Activated naive CD8-positive, alpha-beta T cell treated with anti-CD3 and anti-CD28 coated beads, Interleukin-2, amount 10 ng/mL, durations not matched to agents 7 days and 5 days (primary cell): Measurements from ENCODE around the gene NUP214. TPM values are rescaled to one million over a fixed set of nuclear protein-coding genes. Genes with fewer than 3 reads are reported as not detected.
A peak's percentile ranks its signal among the peaks of the same experiment; 100 is the strongest.
"Not testable (repeated sequence)": the region's sequence is repeated elsewhere in the genome, so short reads cannot be mapped to it uniquely, and the experiment has no call there.

Source experiments
- ATAC-seq: fragments of 150-1000 bp; cut with Tn5 transposase; one replicate; pipeline ENCODE4 v1.10.0; 2021; ENCODE audit warnings: low read depth, moderate library complexity
- POLR2A ChIA-PET: fragments of 350-600 bp; sonication (Branson Sonifier 250); formaldehyde crosslinking; loops from one replicate; lab custom pipeline; 2021; ENCODE audit warnings: antibody characterized with exemption; lab: Charles Lee
- DNase-seq: peaks from one replicate; pipeline ENCODE4 v3.0.0; 2021
- H3K27ac Mint-ChIP-seq: one replicate; pipeline ENCODE4 v1.8.0; 2022; ENCODE audit warnings: mild to moderate bottlenecking, mixed read lengths
- H3K27me3 Mint-ChIP-seq: one replicate; pipeline ENCODE4 v1.8.0; 2022; ENCODE audit warnings: mild to moderate bottlenecking, moderate library complexity, mixed read lengths
- H3K36me3 Mint-ChIP-seq: one replicate; pipeline ENCODE4 v1.8.0; 2021; ENCODE audit warnings: mild to moderate bottlenecking, mixed read lengths
- H3K4me1 Mint-ChIP-seq: one replicate; pipeline ENCODE4 v1.8.0; 2021; ENCODE audit warnings: mixed read lengths
- H3K4me3 Mint-ChIP-seq: one replicate; pipeline ENCODE4 v1.8.0; 2022; ENCODE audit warnings: mild to moderate bottlenecking, moderate library complexity, mixed read lengths
- H3K9me3 Mint-ChIP-seq: one replicate; pipeline ENCODE4 v1.8.0; 2021; ENCODE audit warnings: mixed read lengths
- total RNA-seq, 2 experiments: library from RNA; stranded (reverse); gene quantifications; one replicate each; pipeline ENCODE4 v1.2.3, GENCODE V29; 2021

Gene NUP214
- total RNA-seq, 2 experiments from 2014 or later = 69.4 to 73.9 TPM

GRCh38 chr9:131206495-131206894, 81.1 kb downstream of the NUP214 start:
- Mint-ChIP-seq H3K36me3 (peaks cover 53% of the 10 kb centered on the region), H3K9me3 (peaks cover 5% of the 10 kb centered on the region), H3K4me3 (no peak overlapping the region), H3K27me3 (no peaks in the 10 kb centered on the region), H3K27ac (no peak overlapping the region), H3K4me1 (no peaks in the 10 kb centered on the region)
- ATAC-seq (no peak), DNase-seq (no peak)
- POLR2A ChIA-PET = no interaction called here

DNA sequence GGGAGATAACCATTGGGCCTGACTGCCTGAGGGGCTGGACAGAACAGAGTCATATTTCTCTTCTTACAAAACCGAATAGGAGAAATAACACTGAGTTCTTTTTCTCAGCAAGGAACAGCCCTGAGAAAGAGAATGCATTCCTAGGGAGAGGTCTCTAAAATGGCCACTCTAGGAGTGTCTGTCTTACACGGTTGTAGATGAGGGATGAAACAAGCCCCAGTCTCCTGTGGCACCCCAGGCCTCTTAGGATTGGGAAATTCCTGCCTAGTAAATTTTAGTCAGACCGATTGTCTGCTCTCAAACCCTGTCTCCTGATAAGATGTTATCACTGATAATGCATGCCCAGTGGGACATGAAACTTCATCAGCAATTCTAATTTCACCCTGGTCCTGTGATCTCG, 86.5 kb downstream of the NUP214 start:
- H3K4me1 Mint-ChIP-seq, DNase-seq, H3K27ac Mint-ChIP-seq, ATAC-seq, POLR2A ChIA-PET, H3K9me3 Mint-ChIP-seq, H3K27me3 Mint-ChIP-seq, H3K4me3 Mint-ChIP-seq: not testable (repeated sequence)
- peaks cover 58% of the 10 kb centered on the region for H3K36me3 Mint-ChIP-seq

DNA sequence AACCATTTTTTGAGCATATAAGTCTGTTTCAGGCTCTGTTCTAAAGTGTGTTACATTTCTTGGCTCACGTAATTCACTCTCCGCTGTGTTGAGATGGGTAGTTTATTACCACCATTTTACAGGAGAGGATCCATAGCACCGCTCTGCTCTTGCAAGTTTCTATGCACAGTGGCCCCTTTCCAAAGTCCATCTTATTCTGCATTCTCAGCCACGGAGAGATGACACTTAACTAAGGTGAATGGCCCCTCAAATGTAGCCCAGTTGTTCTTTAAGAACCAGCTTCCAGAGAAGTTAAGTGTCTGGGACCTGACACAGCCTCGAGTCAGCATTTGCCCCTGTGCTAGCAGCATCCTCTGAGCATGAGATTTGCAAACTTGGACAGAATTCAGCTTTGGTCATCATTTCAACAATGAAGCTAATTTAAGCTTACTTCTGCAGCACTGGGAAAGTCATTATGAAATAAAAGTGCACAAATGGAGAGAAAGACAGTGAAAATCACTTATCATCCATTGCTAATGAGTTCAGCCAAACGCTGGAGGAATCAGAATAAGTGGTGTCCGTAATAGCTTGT, 89.0 kb downstream of the NUP214 start:
- no peak overlapping the region for H3K27ac Mint-ChIP-seq
- H3K9me3 Mint-ChIP-seq = peaks cover 10% of the 10 kb centered on the region
- POLR2A ChIA-PET = interaction anchor here (0.9 to 1.0 kb wide), 2 partner anchors 41 to 43 kb away, joined by 3 read pairs; no protein-coding TSS in a partner anchor

GRCh38 chr9:131214876-131215275, 89.5 kb downstream of the NUP214 start:
- Mint-ChIP-seq H3K4me3 (no peak overlapping the region), H3K9me3 (peaks cover 10% of the 10 kb centered on the region), H3K4me1 (peaks cover 4% of the 10 kb centered on the region), H3K27ac (no peak overlapping the region), H3K36me3 (peaks cover 43% of the 10 kb centered on the region), H3K27me3 (no peaks in the 10 kb centered on the region)
- DNase-seq (no peak), ATAC-seq (no peak)
- POLR2A ChIA-PET = interaction anchor here (1.0 kb wide), 1 partner anchor 42 kb away, joined by 3 read pairs; no protein-coding TSS in a partner anchor

More for the DNA sequence above, 89.0 kb downstream of the NUP214 start:
- H3K36me3 Mint-ChIP-seq = peaks cover 48% of the 10 kb centered on the region
- DNase-seq = no peak
- H3K4me1 Mint-ChIP-seq = peaks cover 4% of the 10 kb centered on the region
- no peak overlapping the region for H3K4me3 Mint-ChIP-seq
- no peaks in the 10 kb centered on the region for H3K27me3 Mint-ChIP-seq
- no peak for ATAC-seq

DNA sequence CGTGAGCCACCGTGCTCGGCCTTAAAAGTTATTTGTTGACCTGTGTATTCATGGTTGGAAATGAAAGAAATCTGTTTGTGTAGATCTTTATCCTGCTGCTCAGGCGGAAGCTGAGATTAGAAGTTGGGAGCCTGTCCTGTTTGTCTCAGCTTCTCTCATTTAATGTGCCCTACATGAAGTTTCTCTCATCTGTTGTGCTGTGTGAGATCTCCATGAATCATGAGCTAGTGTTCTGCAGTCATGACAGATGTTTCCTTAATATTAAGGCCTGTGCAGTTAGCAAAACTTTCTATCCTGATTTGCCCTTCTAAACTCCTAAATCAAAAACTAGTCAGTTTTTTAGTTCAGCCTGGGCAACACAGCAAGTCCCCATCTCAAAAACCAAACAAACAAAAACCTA, 91.4 kb downstream of the NUP214 start:
- Mint-ChIP-seq H3K27me3 (no peaks in the 10 kb centered on the region), H3K4me1 (peaks cover 4% of the 10 kb centered on the region), H3K36me3 (peaks cover 28% of the 10 kb centered on the region), H3K4me3 (no peak overlapping the region), H3K9me3 (peaks cover 3% of the 10 kb centered on the region), H3K27ac (no peak overlapping the region)
- no peak for DNase-seq
- no peak for ATAC-seq
- POLR2A ChIA-PET = interaction anchor here (0.9 kb wide), 1 partner anchor 21 kb away, joined by 3 read pairs; no protein-coding TSS in a partner anchor

- Mint-ChIP-seq H3K27ac (no peak overlapping the region), H3K4me3 (no peak overlapping the region), H3K9me3 (no peaks in the 10 kb centered on the region), H3K4me1 (peaks cover 4% of the 10 kb centered on the region), H3K36me3 (peaks cover 23% of the 10 kb centered on the region), H3K27me3 (no peaks in the 10 kb centered on the region)
- DNase-seq (no peak), ATAC-seq (no peak)
- POLR2A ChIA-PET = interaction anchor here (0.9 kb wide), 1 partner anchor 20 kb away, joined by 3 read pairs; no protein-coding TSS in a partner anchor
Observed at GRCh38 chr9:131217331-131218031, 92.1 kb downstream of the NUP214 start.

- Mint-ChIP-seq H3K27ac (peak overlapping the region; percentile 14), H3K36me3 (peaks cover 19% of the 10 kb centered on the region)
- no peak for ATAC-seq
Observed at GRCh38 chr9:131218370-131218769, 93.0 kb downstream of the NUP214 start.

DNA sequence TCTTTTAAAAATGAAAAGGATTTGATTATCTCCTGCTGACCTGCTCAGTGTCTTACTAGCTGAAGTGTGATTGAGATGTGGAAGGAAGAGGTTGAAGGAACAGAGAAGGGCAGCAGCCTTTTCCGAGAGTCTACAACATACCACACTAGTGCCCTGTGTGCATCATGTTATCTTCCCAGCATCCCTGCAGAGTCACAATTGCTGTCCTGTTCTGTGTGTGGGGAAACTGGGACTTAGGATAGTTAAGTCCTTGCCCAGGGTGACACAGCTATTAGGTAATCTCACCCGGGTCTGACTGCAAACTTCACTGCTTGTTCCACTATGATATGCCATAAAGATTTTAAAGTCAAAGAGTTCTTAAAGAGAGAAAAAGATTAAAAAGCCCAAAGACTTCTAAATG, 95.1 kb downstream of the NUP214 start:
- no peak for ATAC-seq
- H3K4me1 Mint-ChIP-seq = peaks cover 5% of the 10 kb centered on the region
- no peaks in the 10 kb centered on the region for H3K27me3 Mint-ChIP-seq
- no peak overlapping the region for H3K27ac Mint-ChIP-seq
- H3K36me3 Mint-ChIP-seq = peaks cover 13% of the 10 kb centered on the region
- DNase-seq = no peak
- H3K9me3 Mint-ChIP-seq = no peaks in the 10 kb centered on the region
- H3K4me3 Mint-ChIP-seq = no peak overlapping the region
- POLR2A ChIA-PET = no interaction called here

More at GRCh38 chr9:131218370-131218769, 93.0 kb downstream of the NUP214 start:
- Mint-ChIP-seq H3K4me3 (no peak overlapping the region), H3K9me3 (no peaks in the 10 kb centered on the region), H3K4me1 (peaks cover 4% of the 10 kb centered on the region), H3K27me3 (no peaks in the 10 kb centered on the region)
- POLR2A ChIA-PET = no interaction called here
- DNase-seq = no peak

DNA sequence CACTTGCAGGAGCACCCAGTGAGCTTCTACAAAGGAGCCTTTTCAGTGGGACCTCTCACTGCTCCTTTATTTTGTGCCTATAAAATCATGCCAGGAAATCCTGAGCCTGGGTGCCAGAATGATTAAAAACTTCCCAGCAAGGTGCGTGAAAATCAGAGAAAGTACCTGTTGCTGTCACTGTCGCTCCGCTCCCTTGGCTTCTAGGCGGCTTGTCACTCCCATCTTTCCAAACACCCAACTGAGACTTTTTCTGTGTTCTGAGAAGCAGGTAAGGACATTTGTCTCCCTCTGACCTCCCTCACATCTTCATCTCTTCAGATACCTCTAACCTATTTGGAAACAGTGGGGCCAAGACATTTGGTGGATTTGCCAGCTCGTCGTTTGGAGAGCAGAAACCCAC, 97.1 kb downstream of the NUP214 start:
- Mint-ChIP-seq H3K4me3 (no peak overlapping the region), H3K36me3 (peaks cover 14% of the 10 kb centered on the region), H3K27ac (no peak overlapping the region)

GRCh38 chr9:131226226-131226625, 100.8 kb downstream of the NUP214 start:
- POLR2A ChIA-PET = no interaction called here
- H3K4me3 Mint-ChIP-seq = no peak overlapping the region
- peaks cover 24% of the 10 kb centered on the region for H3K36me3 Mint-ChIP-seq
- no peaks in the 10 kb centered on the region for H3K9me3 Mint-ChIP-seq
- no peaks in the 10 kb centered on the region for H3K27me3 Mint-ChIP-seq
- H3K4me1 Mint-ChIP-seq = peaks cover 5% of the 10 kb centered on the region
- DNase-seq (no peak), ATAC-seq (no peak)
- H3K27ac Mint-ChIP-seq = no peak overlapping the region

More for the DNA sequence above, 97.1 kb downstream of the NUP214 start:
- Mint-ChIP-seq H3K9me3 (no peaks in the 10 kb centered on the region), H3K27me3 (no peaks in the 10 kb centered on the region), H3K4me1 (peaks cover 5% of the 10 kb centered on the region)
- DNase-seq (no peak), ATAC-seq (no peak)
- POLR2A ChIA-PET = no interaction called here

DNA sequence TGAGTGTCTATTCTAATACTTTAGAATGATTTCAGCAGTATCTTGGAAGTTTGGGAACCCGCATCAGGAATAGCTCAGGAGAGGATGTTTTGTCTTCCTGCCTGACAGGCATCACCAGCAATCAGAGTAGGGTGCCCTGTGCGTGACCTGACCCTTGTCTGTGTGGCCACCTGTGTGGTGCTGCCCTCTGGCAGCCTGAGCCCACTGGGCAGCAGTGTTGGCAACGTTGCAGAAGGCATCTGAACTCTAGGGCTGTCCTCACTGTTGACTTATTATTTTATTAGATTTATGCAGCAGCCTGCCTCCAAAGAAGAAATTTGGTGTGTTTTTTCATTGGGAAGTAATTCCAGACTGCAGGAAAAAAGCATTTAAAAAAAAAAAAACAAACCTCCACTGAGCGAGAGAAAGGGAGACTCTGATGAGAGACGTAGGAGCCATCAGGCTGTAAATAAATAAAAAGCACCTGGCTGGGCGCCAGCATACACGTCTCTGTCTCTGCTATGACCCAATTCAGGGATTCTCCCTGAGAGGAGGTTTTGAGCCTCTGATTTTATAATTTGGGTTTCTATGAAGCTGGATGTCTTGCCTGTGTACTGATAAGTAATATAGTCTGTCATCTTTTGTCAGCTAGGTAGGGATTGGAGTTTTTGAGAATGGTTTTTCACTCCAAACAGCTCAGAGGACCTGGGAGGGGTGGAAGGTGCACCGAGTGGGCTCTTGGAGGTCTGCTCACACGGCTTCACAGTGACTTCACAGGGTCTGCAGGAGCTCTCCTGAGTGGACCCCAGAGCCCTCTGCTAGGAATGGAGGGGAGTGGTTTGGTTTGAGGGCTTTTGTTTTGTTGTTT, 101.9 kb downstream of the NUP214 start:
- Mint-ChIP-seq H3K9me3 (no peaks in the 10 kb centered on the region), H3K27me3 (no peaks in the 10 kb centered on the region), H3K4me1 (peaks cover 5% of the 10 kb centered on the region), H3K27ac (peak overlapping the region; percentile 64), H3K4me3 (no peak overlapping the region), H3K36me3 (peaks cover 28% of the 10 kb centered on the region)
- no peak for ATAC-seq
- DNase-seq = no peak
- POLR2A ChIA-PET = no interaction called here

- no peak overlapping the region for H3K4me3 Mint-ChIP-seq
- POLR2A ChIA-PET = no interaction called here
- no peaks in the 10 kb centered on the region for H3K27me3 Mint-ChIP-seq
- peaks cover 5% of the 10 kb centered on the region for H3K4me1 Mint-ChIP-seq
- peaks cover 30% of the 10 kb centered on the region for H3K36me3 Mint-ChIP-seq
- H3K27ac Mint-ChIP-seq = no peak overlapping the region
- no peak for DNase-seq
- H3K9me3 Mint-ChIP-seq = no peaks in the 10 kb centered on the region
- ATAC-seq = no peak
Observed at GRCh38 chr9:131227959-131228460, 102.6 kb downstream of the NUP214 start.

DNA sequence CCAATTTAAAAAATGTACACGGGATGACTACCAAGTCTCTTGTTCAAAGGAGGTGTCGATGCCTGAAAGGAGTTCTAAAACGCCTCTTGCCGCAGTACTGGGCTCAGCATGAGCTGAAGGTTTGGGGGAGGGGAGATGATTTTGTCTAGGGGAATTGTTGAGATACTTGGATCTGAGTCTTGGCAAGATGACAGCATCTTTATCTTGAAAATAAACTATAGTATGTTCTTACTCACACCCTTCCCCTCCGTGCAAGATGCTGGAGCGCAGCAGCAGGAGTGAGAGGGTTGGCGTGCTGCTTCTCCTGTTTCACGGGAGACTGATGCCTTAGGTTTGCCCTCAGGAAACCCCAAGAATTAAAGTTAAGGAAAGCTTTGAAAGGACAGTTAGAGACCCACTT, 103.6 kb downstream of the NUP214 start:
- Mint-ChIP-seq H3K4me3 (no peak overlapping the region), H3K4me1 (peaks cover 9% of the 10 kb centered on the region), H3K27me3 (no peaks in the 10 kb centered on the region), H3K27ac (no peak overlapping the region), H3K36me3 (peaks cover 31% of the 10 kb centered on the region), H3K9me3 (no peaks in the 10 kb centered on the region)
- no peak for DNase-seq
- ATAC-seq = no peak
- POLR2A ChIA-PET = no interaction called here
